HL-60 (cell line): Measurements from ENCODE around the gene KLK13.

ENCODE experiments used
- DNase-seq, 2 experiments: peaks; one replicate each; pipeline ENCODE4 v3.0.0-alpha.2; 2010 to 2020; ENCODE audit warnings: low read depth in 1 of 2, low spot score in 1 of 2
- H3K27ac ChIP-seq: fragments of 250-450 bp; sonication (Bioruptor Pico); replicated peaks from 2 replicates; pipeline ENCODE4 v1.5.1; 2020; ENCODE audit warnings: mild to moderate bottlenecking, moderate library complexity
- H3K27me3 ChIP-seq: fragments of 250-450 bp; sonication (Bioruptor Pico); 2 replicates; pipeline ENCODE4 v1.5.1; 2021; ENCODE audit warnings: mild to moderate bottlenecking, moderate library complexity; ENCODE audit not compliant: insufficient read depth, poor library complexity, severe bottlenecking
- H3K4me3 ChIP-seq: replicated peaks from 2 replicates; pipeline ENCODE4 v1.5.1; 2011; ENCODE audit warnings: mild to moderate bottlenecking, control low read depth, low read length; ENCODE audit not compliant: insufficient read depth
- CTCF ChIP-seq: IDR thresholded peaks from one replicate; pipeline ENCODE4 v1.5.1; 2011; ENCODE audit warnings: low read length, control low read depth, inconsistent platforms; ENCODE audit not compliant: insufficient read depth
- GABPA ChIP-seq: IDR thresholded peaks from 2 replicates; pipeline ENCODE4 v1.6.1; 2012; ENCODE audit warnings: low read depth
- POLR2AphosphoS5 ChIP-seq: IDR thresholded peaks from 2 replicates; pipeline ENCODE4 v1.6.1; 2012; ENCODE audit warnings: low read depth
- REST ChIP-seq: IDR thresholded peaks from 2 replicates; pipeline ENCODE4 v1.6.1; 2012; ENCODE audit warnings: low read depth; ENCODE audit not compliant: insufficient replicate concordance
- SPI1 ChIP-seq: IDR thresholded peaks from 2 replicates; pipeline ENCODE4 v1.6.1; 2012; ENCODE audit warnings: low read depth, mild to moderate bottlenecking, borderline replicate concordance
- long read RNA-seq: library from polyadenylated mRNA; unstranded; transcript quantifications from one replicate; pipeline ENCODE4 v2.0.0, GENCODE V29; 2020

KLK13 gene
- long read RNA-seq: 0 reads

- Histone ChIP-seq H3K4me3 (no peak within 1 kb of the TSS), H3K27ac (no peak within 1 kb of the TSS), H3K27me3 (peaks cover 17% of the 10 kb centered on the region)
- DNase-seq: no peak
- TF ChIP-seq REST: no peak
- TF ChIP-seq GABPA: no peak
- no peak for TF ChIP-seq POLR2AphosphoS5
- TF ChIP-seq CTCF: no peak
- no peak for TF ChIP-seq SPI1
Observed at GRCh38 chr19:51064534-51065220, at the start of gene KLK13. TSS of gene KLK13 (minus strand) at chr19:51065092. CDS start at chr19:51065067, 25 bp downstream.

GRCh38 chr19:51114087-51114729, 49.3 kb upstream of the KLK13 start:
- TF ChIP-seq CTCF (no peak), SPI1 (no peak), GABPA (no peak), REST (no peak), POLR2AphosphoS5 (no peak)
- no peak overlapping the region for H3K27ac ChIP-seq
- no peaks in the 10 kb centered on the region for H3K27me3 ChIP-seq
- H3K4me3 ChIP-seq: no peak overlapping the region
- DNase-seq: no peak

GRCh38 chr19:51111606-51112005, 46.7 kb upstream of the KLK13 start:
- TF ChIP-seq CTCF (no peak), GABPA (no peak), POLR2AphosphoS5 (no peak), REST (no peak), SPI1 (no peak)
- H3K27me3 ChIP-seq: no peaks in the 10 kb centered on the region
- no peak overlapping the region for H3K4me3 ChIP-seq
- peak in 1 of 2 experiments; percentile 10 for DNase-seq
- no peak overlapping the region for H3K27ac ChIP-seq
